Stimulated activated naive CD4-positive, alpha-beta T cell (primary cell): ENCODE measurements around the gene B3GNT2.
"Not testable (repeated sequence)": the region's sequence is repeated elsewhere in the genome, so short reads cannot be mapped to it uniquely, and the experiment has no call there.

Experiments
- DNase-seq, 6 experiments: peaks; one replicate each; lab custom pipeline; 2025; lab: John Stamatoyannopoulos, UW

Gene B3GNT2

DNA sequence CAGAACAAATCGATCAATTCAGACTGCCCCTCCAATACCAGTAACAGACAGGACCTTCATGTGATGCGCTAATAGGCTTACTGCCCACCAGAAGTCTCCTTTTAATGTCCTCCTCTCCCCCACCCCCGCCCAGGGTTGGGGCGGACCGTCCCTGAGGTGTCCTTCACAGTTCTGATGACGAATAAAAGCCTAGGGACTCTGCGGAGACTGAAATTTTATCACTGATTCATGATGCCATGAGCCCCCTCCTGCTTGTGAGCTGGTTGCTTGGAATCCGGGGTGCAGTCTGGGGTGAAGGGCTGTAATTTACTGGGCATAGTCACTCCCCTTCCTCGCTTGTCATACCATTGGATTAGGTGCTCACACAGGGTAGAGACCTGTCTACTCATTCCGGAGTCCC, 42.3 kb downstream of the B3GNT2 start:
- no peak for DNase-seq

GRCh38 chr2:62240546-62240945, 44.6 kb downstream of the B3GNT2 start:
- no peak for DNase-seq

DNA sequence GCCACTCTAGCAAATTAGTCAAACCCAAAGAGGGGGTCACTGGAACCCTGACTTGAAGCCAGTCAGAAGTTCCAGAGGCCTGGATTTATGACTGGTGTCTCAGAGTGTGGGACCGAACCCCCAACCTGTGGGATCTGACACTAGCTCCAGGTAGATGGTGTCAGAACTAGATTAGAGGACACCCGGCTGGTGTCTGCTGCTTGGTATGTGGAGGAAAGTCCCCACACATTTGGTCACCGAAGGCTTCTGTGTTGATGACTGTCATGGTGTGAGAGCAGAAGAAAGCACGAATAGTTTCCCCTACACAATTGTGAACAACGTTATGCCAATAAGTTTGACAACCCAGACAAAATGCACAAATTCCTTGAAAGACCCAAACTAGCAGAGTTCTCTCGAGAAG, 48.1 kb downstream of the B3GNT2 start:
- no peak for DNase-seq

DNA sequence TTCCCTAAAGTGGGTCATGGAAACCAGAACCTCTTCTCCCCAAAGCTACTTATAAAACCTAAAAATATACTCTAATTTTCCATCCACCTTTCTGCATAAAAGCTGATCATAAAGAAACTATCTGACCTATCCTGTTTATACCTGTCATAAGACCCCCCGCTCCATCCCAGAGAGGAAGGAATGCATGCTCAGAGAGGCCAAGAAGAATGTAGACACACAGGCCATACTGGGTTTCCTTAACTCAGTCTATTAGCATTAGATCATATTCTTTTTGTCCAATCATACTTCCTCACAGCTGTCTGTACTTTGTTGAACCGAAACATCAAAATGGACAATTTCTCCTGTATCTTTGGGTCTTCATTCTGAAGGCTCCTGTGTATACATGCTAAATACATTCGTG, 52.3 kb downstream of the B3GNT2 start:
- DNase-seq: no peak

DNA sequence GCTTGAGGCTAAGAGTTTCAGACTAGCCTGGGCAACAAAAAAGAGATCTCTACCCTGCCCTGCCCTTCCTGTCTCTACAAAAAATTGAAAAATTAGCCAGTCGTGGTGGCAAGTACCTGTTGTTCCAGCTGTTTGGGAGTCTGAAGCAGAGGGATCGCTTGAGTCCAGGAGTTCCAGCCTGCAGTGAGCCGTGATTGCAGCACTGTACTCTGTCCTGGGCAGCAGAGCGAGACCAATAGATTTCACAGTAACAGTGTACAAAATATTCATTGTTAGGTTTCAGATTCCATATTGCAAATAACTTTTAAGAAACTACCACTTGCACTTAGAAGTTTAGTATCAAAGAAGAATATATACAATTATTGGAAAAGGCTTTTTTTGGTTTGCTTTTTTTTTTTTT, 54.3 kb downstream of the B3GNT2 start:
- DNase-seq: no peak

- no peak for DNase-seq
These were observed 58.7 kb downstream of the B3GNT2 start for GRCh38 chr2:62254424-62255266.

DNA sequence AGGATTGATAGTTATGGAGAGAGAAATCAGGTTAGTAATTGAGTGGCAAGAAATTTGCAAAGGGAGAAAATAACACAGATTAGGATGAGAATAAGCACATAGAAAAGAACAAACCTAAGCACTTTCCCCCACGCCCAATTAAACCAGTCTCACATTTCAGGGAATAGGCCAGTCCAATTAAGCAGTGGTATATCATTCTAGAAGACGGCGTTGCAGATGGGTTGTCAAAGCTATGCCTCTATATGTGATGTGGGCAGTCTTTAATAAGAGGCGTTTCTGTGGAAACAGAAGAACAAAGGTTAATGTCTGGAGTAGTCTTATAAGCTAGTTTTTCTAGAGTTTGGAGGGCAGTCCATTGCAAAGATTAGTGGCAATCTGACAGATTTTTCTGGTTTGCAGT, 61.6 kb downstream of the B3GNT2 start:
- DNase-seq: no peak

DNA sequence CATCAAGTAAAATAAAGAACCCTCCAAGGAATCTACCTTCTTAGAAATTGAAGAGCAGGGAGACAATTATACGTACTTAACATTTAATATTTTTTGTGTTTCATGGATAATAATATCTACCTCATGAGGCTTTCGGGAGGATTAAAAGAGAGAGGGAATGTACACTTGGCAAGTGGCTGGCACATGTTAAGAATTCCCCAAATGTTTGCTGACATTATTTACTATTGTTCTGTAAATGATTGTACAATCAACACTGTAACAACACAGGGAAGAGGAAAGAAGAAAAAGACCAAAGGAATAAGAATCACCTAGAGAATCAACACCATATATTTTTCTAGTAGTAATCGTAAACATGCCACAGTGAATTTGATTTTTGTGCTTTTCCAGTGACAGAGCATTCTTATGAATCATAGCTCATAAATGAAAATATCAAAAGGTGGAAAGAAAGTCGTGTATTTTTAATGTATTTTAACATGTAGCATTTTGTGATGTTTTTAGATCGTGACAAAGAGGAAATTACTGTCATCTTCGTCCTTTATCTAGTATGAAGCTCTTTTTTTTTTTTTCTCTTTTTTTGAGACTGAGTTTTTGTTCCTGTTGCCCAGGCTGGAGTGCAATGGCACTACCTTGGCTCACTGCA, 67.3 kb downstream of the B3GNT2 start:
- no peak for DNase-seq

GRCh38 chr2:62264186-62264585, 68.3 kb downstream of the B3GNT2 start:
- DNase-seq: no peak

- no peak for DNase-seq
These were observed 69.2 kb downstream of the B3GNT2 start for GRCh38 chr2:62265106-62265505.

GRCh38 chr2:62266433-62267038, 70.6 kb downstream of the B3GNT2 start:
- no peak for DNase-seq

DNA sequence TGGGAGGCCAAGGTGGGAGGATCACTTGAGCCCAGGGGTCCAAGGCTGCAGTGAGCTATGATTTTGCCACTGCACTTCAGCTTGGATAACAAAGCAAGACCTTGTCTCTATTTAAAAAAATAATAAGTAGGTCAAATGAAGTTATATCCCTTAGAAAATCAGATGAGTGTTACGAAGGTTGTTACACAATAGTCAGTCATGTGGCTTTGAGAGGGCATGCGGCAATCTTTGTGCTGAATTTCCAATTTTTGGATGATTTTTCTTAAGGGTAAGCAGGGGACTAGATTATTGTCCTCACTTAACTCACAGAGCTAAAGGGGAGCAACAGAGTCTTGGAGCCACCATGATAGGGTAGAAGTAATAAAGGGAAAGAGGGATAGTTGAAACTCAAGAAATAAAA, 71.8 kb downstream of the B3GNT2 start:
- DNase-seq: no peak

DNA sequence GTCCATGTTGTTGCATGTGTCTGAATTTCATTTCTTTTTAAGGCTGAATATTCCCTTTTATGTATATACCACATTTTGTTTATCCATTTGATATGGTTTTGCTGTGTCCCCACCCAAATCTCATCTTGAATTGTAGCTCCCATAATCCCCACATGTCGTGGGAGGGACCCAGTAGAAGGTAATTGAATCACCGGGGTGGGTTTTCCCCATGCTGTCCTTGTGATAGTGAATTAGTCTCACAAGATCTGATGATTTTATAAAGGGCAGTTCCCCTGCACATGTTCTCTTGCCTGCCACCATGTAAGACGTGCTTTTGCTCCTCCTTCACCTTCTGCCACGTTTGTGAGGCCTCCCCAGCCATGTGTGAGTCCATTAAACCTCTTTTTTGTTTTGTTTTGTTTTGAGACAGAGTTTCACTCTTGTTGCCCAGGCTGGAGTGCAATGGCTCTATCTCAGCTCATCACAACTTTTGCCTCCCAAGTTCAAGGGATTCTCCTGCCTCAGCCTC, 72.8 kb downstream of the B3GNT2 start:
- not testable (repeated sequence) for DNase-seq

- DNase-seq: no peak
These were observed 74.8 kb downstream of the B3GNT2 start for GRCh38 chr2:62270728-62271127.
